Mucosa of rectum (tissue), 2 donors: ENCODE data around the gene MTX2.
A peak's percentile ranks its signal among the peaks of the same experiment; 100 is the strongest.

Experiments
- H3K27ac ChIP-seq, 2 donors: one replicate each; pipeline ENCODE4 v1.7.0; 2013; ENCODE audit warnings: inconsistent platforms in 2 of 2, low read depth in 2 of 2, low read length in 2 of 2
- H3K27me3 ChIP-seq, 2 donors: one replicate each; pipeline ENCODE4 v1.7.0; 2013; ENCODE audit warnings: low read length in 2 of 2; ENCODE audit not compliant: control insufficient read depth in 2 of 2, insufficient read depth in 2 of 2
- H3K36me3 ChIP-seq, 2 donors: one replicate each; pipeline ENCODE4 v1.7.0; 2013; ENCODE audit warnings: low read length in 2 of 2; ENCODE audit not compliant: control insufficient read depth in 2 of 2, insufficient read depth in 2 of 2
- H3K4me1 ChIP-seq, 2 donors: one replicate each; pipeline ENCODE4 v1.7.0; 2013; ENCODE audit warnings: low read length in 2 of 2, mild to moderate bottlenecking in 1 of 2; ENCODE audit not compliant: control insufficient read depth in 2 of 2, insufficient read depth in 2 of 2
- H3K4me3 ChIP-seq, 2 donors: one replicate each; pipeline ENCODE4 v1.7.0; 2013; ENCODE audit warnings: low read length in 2 of 2
- H3K9ac ChIP-seq, 2 donors: one replicate each; pipeline ENCODE4 v1.7.0; 2013; ENCODE audit warnings: low read length in 2 of 2, low read depth in 1 of 2, mild to moderate bottlenecking in 1 of 2
- H3K9me3 ChIP-seq, 2 donors: one replicate each; pipeline ENCODE4 v1.7.0; 2013; ENCODE audit warnings: low read length in 2 of 2; ENCODE audit not compliant: control insufficient read depth in 2 of 2
- donor health status: healthy.
- donor health status: Normal muscosa, but diverticular disease.

The MTX2 gene

DNA sequence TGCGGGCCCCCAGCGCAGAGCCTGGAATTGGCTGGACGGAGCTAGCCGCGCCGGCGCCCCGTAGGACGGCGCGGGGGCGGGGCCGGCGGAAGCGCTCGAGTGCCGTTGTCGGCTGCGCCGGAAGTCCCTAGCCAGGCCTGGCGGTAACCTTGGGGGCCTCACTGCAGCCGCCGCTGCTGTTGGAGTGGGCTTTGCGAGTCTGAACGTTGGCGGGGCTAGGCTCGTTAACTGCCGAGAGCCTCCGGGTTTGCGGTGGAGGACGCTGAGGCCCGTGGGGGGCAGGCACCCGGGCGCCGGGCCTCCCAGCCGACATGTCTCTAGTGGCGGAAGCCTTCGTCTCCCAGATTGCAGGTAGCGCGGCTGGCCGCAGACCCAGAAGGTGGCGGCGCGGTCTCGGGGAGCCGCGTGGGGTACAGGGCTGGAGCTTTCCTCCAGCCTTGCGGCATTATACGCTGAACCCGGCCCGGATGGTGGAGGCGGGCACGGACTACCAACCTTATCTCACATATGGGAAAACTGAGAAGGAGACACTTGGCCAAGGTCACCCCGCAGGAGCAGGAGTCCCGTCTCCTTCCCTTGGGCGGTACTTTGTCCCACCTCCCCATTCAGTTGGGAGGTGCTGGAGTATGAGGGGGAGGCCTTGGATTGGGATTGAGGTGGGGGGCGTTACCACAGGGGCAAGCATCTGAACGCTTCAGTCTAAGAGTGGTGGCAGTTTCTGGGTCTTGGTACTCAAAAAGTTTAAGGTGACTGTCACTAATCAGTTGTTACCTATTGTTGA is at the start of gene MTX2:
Gene MTX2 (plus strand): TSS at position 124 of the 781 bp plus-strand sequence. CDS start 188 bp downstream, at position 312.
- peaks cover 0 to 5% of the 10 kb centered on the region in 2 donors for H3K36me3 ChIP-seq
- H3K4me1 ChIP-seq = peaks cover 4 to 5% of the 10 kb centered on the region in 2 donors
- peak within 1 kb of the TSS; percentile 78 to 98 for H3K4me3 ChIP-seq
- no peaks in the 10 kb centered on the region for H3K9me3 ChIP-seq
- no peaks in the 10 kb centered on the region for H3K27me3 ChIP-seq
- peak within 1 kb of the TSS; percentile 85 to 91 for H3K27ac ChIP-seq
- H3K9ac ChIP-seq = peak within 1 kb of the TSS; percentile 94 to 96

DNA sequence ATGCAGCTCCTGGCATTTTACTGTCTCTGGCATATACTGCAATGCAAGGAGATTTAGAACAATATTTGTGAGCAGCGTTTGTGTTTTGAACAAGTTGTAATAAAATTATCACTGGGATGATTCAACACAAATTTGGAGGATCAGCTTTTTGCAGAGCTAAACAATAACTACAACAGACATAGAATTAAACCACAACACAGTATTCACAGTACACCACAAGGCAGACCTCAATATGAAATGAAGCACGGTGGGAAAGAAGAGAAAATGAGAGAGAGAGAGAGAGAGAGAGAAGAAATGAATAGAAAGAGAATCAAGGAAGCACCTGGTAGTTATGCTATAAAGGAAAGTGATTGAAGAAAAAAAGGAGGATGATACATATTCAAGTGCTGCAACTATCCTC is 41.4 kb upstream of the MTX2 start:
- no peaks in the 10 kb centered on the region for H3K9me3 ChIP-seq
- no peaks in the 10 kb centered on the region for H3K36me3 ChIP-seq
- no peak overlapping the region for H3K4me3 ChIP-seq
- H3K27me3 ChIP-seq = no peaks in the 10 kb centered on the region
- H3K4me1 ChIP-seq = no peaks in the 10 kb centered on the region
- H3K9ac ChIP-seq = no peak overlapping the region
- no peak overlapping the region for H3K27ac ChIP-seq

DNA sequence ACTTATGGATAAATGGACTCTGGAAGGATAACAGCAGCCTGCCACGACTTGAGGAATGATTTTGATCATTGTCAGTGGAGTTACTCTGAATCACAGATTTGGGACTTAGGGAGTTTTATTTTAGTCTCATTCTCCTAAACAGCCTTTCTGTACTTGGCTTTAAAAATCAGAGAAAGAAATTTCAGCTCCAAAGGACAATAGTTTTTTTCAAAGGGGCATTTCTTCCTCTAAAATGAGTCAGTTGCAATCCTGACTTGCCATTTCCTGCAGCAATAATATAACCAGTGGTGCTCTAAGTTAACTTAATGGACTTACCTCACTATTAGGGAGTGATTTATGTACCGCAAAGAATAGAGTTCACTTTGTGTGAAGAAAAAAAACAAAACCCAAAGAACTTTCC is 35.1 kb upstream of the MTX2 start:
- no peak overlapping the region for H3K27ac ChIP-seq
- no peak overlapping the region for H3K9ac ChIP-seq
- H3K9me3 ChIP-seq = no peaks in the 10 kb centered on the region
- H3K4me1 ChIP-seq = no peaks in the 10 kb centered on the region
- no peaks in the 10 kb centered on the region for H3K27me3 ChIP-seq
- no peaks in the 10 kb centered on the region for H3K36me3 ChIP-seq
- H3K4me3 ChIP-seq = no peak overlapping the region

DNA sequence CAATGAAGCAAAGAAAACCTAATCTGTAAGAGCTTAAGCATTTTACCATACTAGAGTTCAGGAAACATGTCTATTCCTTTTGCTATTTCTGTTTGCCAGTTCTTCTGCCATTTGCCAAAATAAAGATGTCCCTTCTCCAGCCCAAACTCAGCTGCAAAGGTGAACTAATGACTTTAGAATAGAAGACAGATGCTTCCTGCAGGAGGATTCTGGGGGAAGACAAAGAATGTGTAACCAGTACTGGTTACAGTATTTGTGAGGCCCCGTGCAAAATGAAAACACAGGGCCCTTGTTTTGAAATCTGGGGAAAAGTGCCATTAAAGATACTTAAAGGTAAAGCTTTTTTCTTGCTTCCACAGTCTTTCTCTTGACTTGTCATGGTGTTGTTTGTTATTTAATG is 34.3 kb upstream of the MTX2 start:
- Histone ChIP-seq H3K36me3 (no peaks in the 10 kb centered on the region), H3K9ac (no peak overlapping the region), H3K4me3 (no peak overlapping the region), H3K9me3 (no peaks in the 10 kb centered on the region), H3K4me1 (no peaks in the 10 kb centered on the region), H3K27me3 (no peaks in the 10 kb centered on the region), H3K27ac (no peak overlapping the region)

DNA sequence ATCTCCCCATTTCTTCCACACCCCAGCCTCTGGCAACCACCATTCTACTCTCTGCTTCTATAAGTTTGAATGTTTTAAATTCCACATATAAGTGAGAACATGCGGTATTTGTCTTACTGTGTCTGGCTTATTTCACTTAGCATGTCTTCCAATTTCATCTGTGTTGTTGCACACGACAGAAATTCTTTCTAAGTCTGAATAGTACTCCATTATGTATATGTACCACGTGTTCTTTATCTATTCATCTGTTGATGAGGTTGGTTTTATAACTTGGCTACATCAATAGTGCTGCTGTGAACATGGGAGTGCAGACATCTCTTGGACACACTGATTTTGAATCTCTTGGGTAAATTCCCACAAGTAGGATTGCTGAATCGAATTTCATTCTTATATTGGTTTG is 31.8 kb upstream of the MTX2 start:
- no peak overlapping the region for H3K9ac ChIP-seq
- no peaks in the 10 kb centered on the region for H3K4me1 ChIP-seq
- peaks cover 0 to 2% of the 10 kb centered on the region in 2 donors for H3K27me3 ChIP-seq
- no peaks in the 10 kb centered on the region for H3K36me3 ChIP-seq
- H3K4me3 ChIP-seq = no peak overlapping the region
- no peaks in the 10 kb centered on the region for H3K9me3 ChIP-seq
- no peak overlapping the region for H3K27ac ChIP-seq

DNA sequence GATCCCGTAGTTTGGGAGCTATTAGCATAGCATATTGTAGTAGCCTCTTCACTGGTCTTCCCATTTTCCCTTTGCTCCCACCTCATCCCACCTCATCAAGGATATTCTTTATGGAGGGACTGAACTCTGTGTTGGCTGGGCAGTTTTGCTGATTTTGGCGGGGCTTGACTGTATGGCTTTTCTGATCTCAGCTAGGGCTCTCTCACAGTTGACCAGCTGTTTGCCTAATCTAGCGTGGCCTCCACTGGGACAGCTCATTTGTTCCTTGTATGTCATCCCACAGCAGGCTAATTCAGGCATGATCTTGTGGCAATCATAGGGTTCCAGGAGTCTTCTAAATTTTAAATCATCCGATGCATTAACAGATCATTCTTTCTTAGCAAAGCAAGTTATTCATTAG is 30.2 kb upstream of the MTX2 start:
- Histone ChIP-seq H3K9ac (no peak overlapping the region), H3K4me1 (no peaks in the 10 kb centered on the region), H3K4me3 (no peak overlapping the region)

DNA sequence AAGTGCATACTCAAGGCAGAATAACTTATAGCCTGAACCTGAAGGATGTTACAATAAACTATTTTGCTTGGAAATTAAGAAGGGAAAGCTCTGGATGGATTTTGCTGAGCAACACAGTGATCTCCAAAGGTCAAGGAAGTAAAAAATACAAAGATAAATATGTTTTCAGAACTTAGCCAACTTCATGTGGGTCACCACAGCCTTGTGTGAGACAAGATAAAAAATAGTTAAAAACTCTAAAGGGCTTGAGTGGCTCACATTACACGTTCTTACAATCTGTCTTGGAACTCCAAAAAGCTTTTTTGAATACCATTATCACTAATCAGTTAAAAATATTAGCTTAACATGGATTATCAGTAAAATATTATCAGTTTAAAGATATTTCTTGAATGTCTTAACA is 28.9 kb upstream of the MTX2 start:
- Histone ChIP-seq H3K36me3 (no peaks in the 10 kb centered on the region), H3K27ac (no peak overlapping the region), H3K4me1 (no peaks in the 10 kb centered on the region), H3K9me3 (no peaks in the 10 kb centered on the region), H3K27me3 (peaks cover 0 to 2% of the 10 kb centered on the region in 2 donors), H3K9ac (no peak overlapping the region), H3K4me3 (no peak overlapping the region)

More for the DNA sequence above, 30.2 kb upstream of the MTX2 start:
- no peaks in the 10 kb centered on the region for H3K36me3 ChIP-seq
- no peaks in the 10 kb centered on the region for H3K9me3 ChIP-seq
- H3K27me3 ChIP-seq = peaks cover 0 to 2% of the 10 kb centered on the region in 2 donors
- no peak overlapping the region for H3K27ac ChIP-seq

DNA sequence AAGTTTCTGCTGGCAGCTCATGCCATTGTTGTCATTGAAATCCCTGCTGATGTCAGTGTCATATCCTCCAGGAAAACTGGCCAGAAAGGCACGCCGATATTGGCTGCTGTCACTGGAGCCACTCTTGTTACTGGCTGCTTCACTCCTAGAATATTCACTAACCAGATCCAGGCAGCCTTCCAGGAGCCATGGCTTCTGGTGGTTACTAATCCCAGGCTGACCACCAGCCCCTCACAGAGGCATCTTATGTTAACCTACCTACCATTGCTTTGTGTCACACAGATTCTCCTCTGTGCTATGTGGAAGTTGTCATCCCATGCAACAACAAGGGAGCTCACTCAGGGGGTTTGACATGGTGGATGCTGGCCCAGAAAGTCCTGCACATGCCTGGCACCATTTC is 27.0 kb upstream of the MTX2 start:
- H3K36me3 ChIP-seq = no peaks in the 10 kb centered on the region
- H3K27me3 ChIP-seq = peaks cover 0 to 4% of the 10 kb centered on the region in 2 donors
- no peak overlapping the region for H3K27ac ChIP-seq
- H3K9me3 ChIP-seq = no peaks in the 10 kb centered on the region
- no peaks in the 10 kb centered on the region for H3K4me1 ChIP-seq
- no peak overlapping the region for H3K4me3 ChIP-seq
- H3K9ac ChIP-seq = no peak overlapping the region

DNA sequence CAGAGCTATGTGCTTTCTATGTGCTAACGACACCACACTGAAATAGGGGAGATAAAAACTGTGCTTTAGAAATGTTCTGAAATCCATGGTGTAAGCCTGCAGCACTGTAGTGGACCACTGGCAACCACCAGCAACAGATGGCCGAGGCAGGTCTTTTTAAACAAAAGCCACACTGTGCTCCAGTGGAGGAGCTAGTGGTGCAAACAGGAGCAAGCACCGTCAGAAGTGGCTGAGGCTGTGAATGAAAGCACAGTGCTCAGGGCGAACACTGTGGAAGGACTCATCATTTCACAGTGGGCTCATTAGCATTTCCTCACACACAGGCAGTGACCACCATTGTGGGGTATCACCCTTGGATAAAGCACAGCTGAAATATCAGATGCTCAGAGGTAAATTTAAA is 22.9 kb upstream of the MTX2 start:
- Histone ChIP-seq H3K4me1 (no peaks in the 10 kb centered on the region), H3K36me3 (no peaks in the 10 kb centered on the region), H3K27ac (no peak overlapping the region), H3K4me3 (no peak overlapping the region), H3K27me3 (peaks cover 0 to 4% of the 10 kb centered on the region in 2 donors), H3K9ac (no peak overlapping the region), H3K9me3 (no peaks in the 10 kb centered on the region)

DNA sequence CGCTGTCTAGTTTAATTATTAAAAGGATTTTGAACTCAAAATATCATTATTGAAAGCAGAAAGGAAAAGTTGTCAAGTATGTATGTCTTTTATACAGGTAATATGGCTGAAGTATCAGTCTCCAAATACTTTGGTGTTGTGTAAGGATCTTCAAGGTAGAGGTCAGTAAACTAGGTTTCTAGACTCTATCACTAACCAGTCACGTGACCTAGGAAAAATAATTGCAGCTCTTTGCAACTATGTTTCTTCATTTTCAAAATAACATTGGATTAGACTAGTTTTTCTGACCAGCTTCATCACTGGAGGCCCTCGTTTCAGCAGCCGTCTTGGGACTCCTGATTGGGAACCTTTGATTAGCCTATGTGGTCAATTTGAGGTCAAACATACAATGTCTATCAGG is 21.4 kb upstream of the MTX2 start:
- Histone ChIP-seq H3K4me3 (no peak overlapping the region), H3K9me3 (no peaks in the 10 kb centered on the region), H3K4me1 (no peaks in the 10 kb centered on the region), H3K9ac (no peak overlapping the region), H3K27me3 (peaks cover 0 to 2% of the 10 kb centered on the region in 2 donors), H3K27ac (no peak overlapping the region), H3K36me3 (no peaks in the 10 kb centered on the region)
